Duodenal mucosa (tissue), 2 donors: Measurements from ENCODE around the gene ZNF282.

Source experiments
- H3K27ac ChIP-seq: one replicate; pipeline ENCODE4 v1.7.0; 2013; ENCODE audit warnings: low read depth, low read length
- H3K27me3 ChIP-seq, 2 donors: one replicate each; pipeline ENCODE4 v1.7.0; 2013; ENCODE audit warnings: low read length in 2 of 2, control low read depth in 1 of 2; ENCODE audit not compliant: insufficient read depth in 2 of 2, control insufficient read depth in 1 of 2
- H3K36me3 ChIP-seq, 2 donors: one replicate each; pipeline ENCODE4 v1.7.0; 2013; ENCODE audit warnings: low read length in 2 of 2, control low read depth in 1 of 2; ENCODE audit not compliant: insufficient read depth in 2 of 2, control insufficient read depth in 1 of 2
- H3K4me1 ChIP-seq, 2 donors: one replicate each; pipeline ENCODE4 v1.7.0; 2013; ENCODE audit warnings: low read length in 2 of 2, control low read depth in 1 of 2; ENCODE audit not compliant: insufficient read depth in 2 of 2, control insufficient read depth in 1 of 2
- H3K4me3 ChIP-seq, 2 donors: one replicate each; pipeline ENCODE4 v1.7.0; 2013; ENCODE audit warnings: low read length in 2 of 2, low read depth in 1 of 2
- H3K9ac ChIP-seq, 2 donors: one replicate each; pipeline ENCODE4 v1.7.0; 2013; ENCODE audit warnings: low read length in 2 of 2, low read depth in 1 of 2
- H3K9me3 ChIP-seq, 2 donors: one replicate each; pipeline ENCODE4 v1.7.0; 2013; ENCODE audit warnings: low read length in 2 of 2, control low read depth in 1 of 2; ENCODE audit not compliant: control insufficient read depth in 1 of 2

The ZNF282 gene

GRCh38 chr7:149207324-149208035 is 12.1 kb downstream of the ZNF282 start:
- no peak overlapping the region for H3K27ac ChIP-seq
- H3K36me3 ChIP-seq = peaks cover 31 to 84% of the 10 kb centered on the region in 2 donors
- H3K9ac ChIP-seq = no peak overlapping the region
- H3K4me3 ChIP-seq = no peak overlapping the region
- H3K9me3 ChIP-seq = no peaks in the 10 kb centered on the region
- no peaks in the 10 kb centered on the region for H3K27me3 ChIP-seq
- peaks cover 10 to 13% of the 10 kb centered on the region in 2 donors for H3K4me1 ChIP-seq

GRCh38 chr7:149209518-149210269 is 14.3 kb downstream of the ZNF282 start:
- H3K9ac ChIP-seq = no peak overlapping the region
- peaks cover 10 to 13% of the 10 kb centered on the region in 2 donors for H3K4me1 ChIP-seq
- peaks cover 49 to 84% of the 10 kb centered on the region in 2 donors for H3K36me3 ChIP-seq
- no peak overlapping the region for H3K4me3 ChIP-seq
- H3K27me3 ChIP-seq = no peaks in the 10 kb centered on the region
- H3K9me3 ChIP-seq = no peaks in the 10 kb centered on the region
- H3K27ac ChIP-seq = no peak overlapping the region

GRCh38 chr7:149210551-149210950 is 15.2 kb downstream of the ZNF282 start:
- Histone ChIP-seq H3K27ac (no peak overlapping the region), H3K9ac (no peak overlapping the region), H3K27me3 (no peaks in the 10 kb centered on the region), H3K36me3 (peaks cover 55 to 93% of the 10 kb centered on the region in 2 donors), H3K4me1 (peaks cover 8 to 10% of the 10 kb centered on the region in 2 donors), H3K4me3 (no peak overlapping the region), H3K9me3 (no peaks in the 10 kb centered on the region)

GRCh38 chr7:149214020-149214720 is 18.8 kb downstream of the ZNF282 start:
- Histone ChIP-seq H3K4me1 (no peaks in the 10 kb centered on the region), H3K27me3 (no peaks in the 10 kb centered on the region), H3K36me3 (peaks cover 60 to 96% of the 10 kb centered on the region in 2 donors), H3K9me3 (no peaks in the 10 kb centered on the region), H3K27ac (no peak overlapping the region), H3K4me3 (no peak overlapping the region), H3K9ac (no peak overlapping the region)

- Histone ChIP-seq H3K9me3 (no peaks in the 10 kb centered on the region), H3K4me3 (no peak overlapping the region), H3K4me1 (no peaks in the 10 kb centered on the region), H3K9ac (no peak overlapping the region), H3K36me3 (peaks cover 55 to 88% of the 10 kb centered on the region in 2 donors), H3K27ac (no peak overlapping the region), H3K27me3 (no peaks in the 10 kb centered on the region)
These were observed 21.1 kb downstream of the ZNF282 start for GRCh38 chr7:149216402-149216801.

- no peak overlapping the region for H3K4me3 ChIP-seq
- H3K9ac ChIP-seq = no peak overlapping the region
- peaks cover 52 to 86% of the 10 kb centered on the region in 2 donors for H3K36me3 ChIP-seq
- H3K27ac ChIP-seq = no peak overlapping the region
- H3K9me3 ChIP-seq = no peaks in the 10 kb centered on the region
- H3K4me1 ChIP-seq = no peaks in the 10 kb centered on the region
- H3K27me3 ChIP-seq = no peaks in the 10 kb centered on the region
These were observed 22.2 kb downstream of the ZNF282 start for GRCh38 chr7:149217570-149217969.

- peaks cover 41 to 79% of the 10 kb centered on the region in 2 donors for H3K36me3 ChIP-seq
- no peak overlapping the region for H3K9ac ChIP-seq
- no peaks in the 10 kb centered on the region for H3K9me3 ChIP-seq
- H3K27me3 ChIP-seq = no peaks in the 10 kb centered on the region
- H3K4me1 ChIP-seq = no peaks in the 10 kb centered on the region
- H3K4me3 ChIP-seq = no peak overlapping the region
- H3K27ac ChIP-seq = no peak overlapping the region
These were observed 23.4 kb downstream of the ZNF282 start for GRCh38 chr7:149218469-149219420.

GRCh38 chr7:149220534-149220933 is 25.2 kb downstream of the ZNF282 start:
- Histone ChIP-seq H3K9ac (no peak overlapping the region), H3K9me3 (no peaks in the 10 kb centered on the region), H3K4me1 (no peaks in the 10 kb centered on the region), H3K27ac (no peak overlapping the region), H3K36me3 (peaks cover 26 to 73% of the 10 kb centered on the region in 2 donors), H3K4me3 (no peak overlapping the region), H3K27me3 (no peaks in the 10 kb centered on the region)

- Histone ChIP-seq H3K36me3 (peaks cover 11 to 49% of the 10 kb centered on the region in 2 donors), H3K27me3 (no peaks in the 10 kb centered on the region), H3K9ac (no peak overlapping the region), H3K4me3 (no peak overlapping the region), H3K9me3 (no peaks in the 10 kb centered on the region), H3K27ac (no peak overlapping the region), H3K4me1 (peaks cover 0 to 4% of the 10 kb centered on the region in 2 donors)
These were observed 27.8 kb downstream of the ZNF282 start for GRCh38 chr7:149223176-149223575.
